NCI-H1930 (cell line): Measurements from ENCODE around the gene GUCY2D.
A peak's percentile ranks its signal among the peaks of the same experiment; 100 is the strongest.
"Not testable (repeated sequence)": the region's sequence is repeated elsewhere in the genome, so short reads cannot be mapped to it uniquely, and the experiment has no call there.

Experiments used
- DNase-seq, 2 experiments: peaks; one replicate each; lab custom pipeline; 2025; lab: John Stamatoyannopoulos, UW

Gene GUCY2D

DNA sequence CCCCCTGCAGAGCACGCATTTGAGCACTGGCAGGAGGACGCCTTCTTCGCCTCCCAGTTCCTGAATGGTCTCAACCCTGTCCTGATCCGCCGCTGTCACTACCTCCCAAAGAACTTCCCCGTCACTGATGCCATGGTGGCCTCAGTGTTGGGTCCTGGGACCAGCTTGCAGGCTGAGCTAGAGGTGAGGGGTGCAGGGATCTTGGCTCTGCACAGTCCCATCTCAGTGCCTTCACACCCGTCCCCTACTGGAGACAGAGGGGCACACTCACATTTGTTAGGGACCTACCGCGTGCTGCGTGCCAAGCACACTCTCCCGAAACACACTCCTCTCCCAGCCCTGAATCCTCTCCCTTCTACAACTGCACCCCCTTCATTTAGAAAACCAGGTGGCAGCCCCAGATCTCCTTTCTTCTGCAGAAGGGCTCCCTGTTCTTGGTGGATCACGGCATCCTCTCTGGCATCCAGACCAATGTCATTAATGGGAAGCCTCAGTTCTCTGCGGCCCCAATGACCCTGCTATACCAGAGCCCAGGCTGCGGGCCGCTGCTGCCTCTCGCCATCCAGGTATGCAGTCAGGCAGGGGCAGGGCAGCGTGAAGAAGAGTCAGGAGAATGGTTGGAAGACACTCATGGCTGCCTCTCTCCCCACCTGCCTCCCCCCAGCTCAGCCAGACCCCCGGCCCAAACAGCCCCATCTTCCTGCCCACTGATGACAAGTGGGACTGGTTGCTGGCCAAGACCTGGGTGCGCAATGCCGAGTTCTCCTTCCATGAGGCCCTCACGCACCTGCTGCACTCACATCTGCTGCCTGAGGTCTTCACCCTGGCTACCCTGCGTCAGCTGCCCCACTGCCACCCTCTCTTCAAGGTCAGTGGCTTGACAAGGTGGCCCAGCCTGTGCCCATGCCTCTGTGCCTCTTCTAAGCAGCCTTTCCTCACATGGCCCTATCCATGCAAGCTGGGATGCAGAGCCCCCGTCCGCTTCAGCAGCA is 42.7 kb downstream of the GUCY2D start:
- DNase-seq = no peak

DNA sequence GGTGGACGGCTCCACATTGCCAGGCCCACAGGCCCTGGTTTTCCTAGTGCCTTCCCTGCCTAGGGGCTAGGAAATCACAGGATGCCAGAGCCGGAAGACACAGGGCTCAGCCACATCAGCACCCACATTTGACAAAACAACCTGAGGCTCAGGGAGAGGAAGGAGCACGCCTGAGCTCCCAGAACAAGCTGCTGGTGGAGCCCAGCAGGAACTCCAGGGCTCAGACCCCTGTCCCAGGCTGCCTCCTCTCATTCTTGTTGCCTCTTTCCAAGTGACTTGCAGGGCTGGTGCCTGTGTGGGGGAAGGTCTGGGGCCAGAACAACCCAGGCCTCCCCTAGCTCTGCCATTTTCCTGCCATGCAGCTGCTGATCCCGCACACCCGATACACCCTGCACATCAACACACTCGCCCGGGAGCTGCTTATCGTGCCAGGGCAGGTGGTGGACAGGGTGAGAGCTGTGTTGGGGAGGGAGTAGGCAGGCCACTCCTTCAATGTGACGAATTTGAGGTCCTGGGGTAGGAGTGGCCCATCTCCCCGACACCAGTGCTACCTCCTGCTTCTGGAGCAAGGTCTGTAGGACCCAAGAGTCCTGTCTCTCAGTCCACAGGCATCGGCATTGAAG is 44.0 kb downstream of the GUCY2D start:
- DNase-seq = no peak

DNA sequence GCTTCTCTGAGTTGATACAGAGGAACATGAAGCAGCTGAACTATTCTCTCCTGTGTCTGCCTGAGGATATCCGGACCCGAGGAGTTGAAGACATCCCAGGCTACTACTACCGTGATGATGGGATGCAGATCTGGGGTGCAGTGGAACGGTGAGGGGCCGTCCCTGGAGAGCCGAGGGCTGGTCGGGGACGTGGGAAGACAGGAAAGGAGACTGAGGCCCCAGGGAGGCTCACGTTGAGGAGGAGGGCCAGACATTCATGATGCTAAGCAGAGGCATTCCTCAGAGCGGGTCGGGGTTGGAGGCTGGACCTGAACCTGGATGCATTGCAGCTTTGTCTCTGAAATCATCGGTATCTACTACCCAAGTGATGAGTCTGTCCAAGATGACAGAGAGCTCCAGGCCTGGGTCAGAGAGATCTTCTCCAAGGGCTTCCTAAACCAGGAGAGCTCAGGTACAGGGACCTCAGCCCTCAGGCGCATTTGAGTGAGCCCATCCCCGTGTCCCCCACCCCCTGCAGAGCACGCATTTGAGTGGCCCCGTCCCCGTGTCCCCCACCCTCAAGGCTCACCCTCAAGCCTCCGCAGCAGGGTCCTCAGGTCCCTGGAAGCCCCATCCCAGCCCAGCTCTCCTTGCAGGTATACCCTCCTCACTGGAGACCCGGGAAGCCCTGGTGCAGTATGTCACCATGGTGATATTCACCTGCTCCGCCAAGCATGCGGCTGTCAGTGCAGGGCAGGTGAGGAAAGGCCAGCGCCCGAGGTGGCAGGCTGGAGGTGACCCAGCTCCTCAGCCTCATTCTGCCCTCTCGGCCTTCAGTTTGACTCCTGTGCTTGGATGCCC is 44.7 kb downstream of the GUCY2D start:
- DNase-seq = no peak

DNA sequence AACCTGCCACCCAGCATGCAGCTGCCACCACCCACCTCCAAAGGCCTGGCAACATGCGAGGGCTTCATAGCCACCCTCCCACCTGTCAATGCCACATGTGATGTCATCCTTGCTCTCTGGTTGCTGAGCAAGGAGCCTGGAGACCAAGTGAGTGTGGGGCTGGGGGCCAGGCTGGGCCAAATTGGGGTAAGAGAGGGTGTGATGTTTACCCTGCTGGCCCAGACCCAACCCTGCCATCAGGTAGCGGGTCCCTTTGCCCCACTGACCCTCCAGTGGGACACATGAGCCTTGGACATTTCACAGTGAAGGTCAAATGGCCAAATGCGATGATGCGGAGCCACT is 45.3 kb downstream of the GUCY2D start:
- no peak for DNase-seq

DNA sequence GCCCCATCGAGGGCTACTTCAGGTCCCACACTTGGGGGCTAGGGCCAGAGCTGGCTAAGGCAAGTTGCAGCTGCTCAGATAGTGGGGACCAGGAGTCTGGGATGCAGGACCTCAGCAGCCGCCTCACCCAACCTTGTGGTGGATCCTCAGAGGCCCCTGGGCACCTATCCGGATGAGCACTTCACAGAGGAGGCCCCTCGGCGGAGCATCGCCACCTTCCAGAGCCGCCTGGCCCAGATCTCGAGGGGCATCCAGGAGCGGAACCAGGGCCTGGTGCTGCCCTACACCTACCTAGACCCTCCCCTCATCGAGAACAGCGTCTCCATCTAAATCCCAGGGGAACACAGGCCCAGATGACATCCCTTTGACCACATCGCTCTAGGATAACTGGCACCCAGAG is 45.8 kb downstream of the GUCY2D start:
- no peak for DNase-seq

DNA sequence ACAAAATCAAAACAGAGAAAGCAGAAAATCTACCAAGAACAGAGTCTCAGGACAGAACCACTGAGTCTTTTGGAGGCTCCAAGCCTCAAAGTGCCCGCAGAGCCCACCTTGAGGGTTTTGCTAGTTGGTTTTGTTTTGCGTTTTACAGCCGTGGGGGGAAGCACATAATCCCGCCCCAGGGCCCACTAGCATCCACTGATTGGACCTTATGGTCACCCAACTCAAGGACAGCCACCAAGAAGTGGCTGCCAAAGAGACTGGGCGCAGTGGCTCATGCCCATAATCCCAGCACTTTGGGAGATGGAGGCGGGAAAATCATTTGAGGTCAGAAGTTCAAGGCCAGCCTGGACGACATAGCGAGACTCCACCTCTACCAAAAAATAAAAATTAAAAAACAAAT is 46.3 kb downstream of the GUCY2D start:
- no peak for DNase-seq

DNA sequence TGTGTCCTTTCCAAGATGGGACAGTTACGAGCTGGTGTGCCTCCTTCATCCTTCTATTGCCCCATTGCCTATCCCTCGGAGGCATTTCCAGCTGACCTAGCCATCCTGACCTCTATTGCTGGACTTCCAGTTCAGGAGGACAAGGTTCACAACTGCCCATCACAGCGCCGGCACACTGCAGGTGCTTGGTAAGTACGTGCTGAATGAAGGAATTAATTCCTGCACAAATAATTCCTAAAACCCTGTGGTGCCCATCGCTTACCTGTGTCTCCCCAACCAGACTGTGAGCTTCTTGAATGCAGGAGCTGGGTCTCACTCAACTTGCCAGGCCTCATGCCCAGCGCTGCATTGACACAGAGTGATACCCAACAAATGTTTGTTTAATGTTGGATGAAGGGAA is 49.4 kb downstream of the GUCY2D start:
- no peak for DNase-seq

DNA sequence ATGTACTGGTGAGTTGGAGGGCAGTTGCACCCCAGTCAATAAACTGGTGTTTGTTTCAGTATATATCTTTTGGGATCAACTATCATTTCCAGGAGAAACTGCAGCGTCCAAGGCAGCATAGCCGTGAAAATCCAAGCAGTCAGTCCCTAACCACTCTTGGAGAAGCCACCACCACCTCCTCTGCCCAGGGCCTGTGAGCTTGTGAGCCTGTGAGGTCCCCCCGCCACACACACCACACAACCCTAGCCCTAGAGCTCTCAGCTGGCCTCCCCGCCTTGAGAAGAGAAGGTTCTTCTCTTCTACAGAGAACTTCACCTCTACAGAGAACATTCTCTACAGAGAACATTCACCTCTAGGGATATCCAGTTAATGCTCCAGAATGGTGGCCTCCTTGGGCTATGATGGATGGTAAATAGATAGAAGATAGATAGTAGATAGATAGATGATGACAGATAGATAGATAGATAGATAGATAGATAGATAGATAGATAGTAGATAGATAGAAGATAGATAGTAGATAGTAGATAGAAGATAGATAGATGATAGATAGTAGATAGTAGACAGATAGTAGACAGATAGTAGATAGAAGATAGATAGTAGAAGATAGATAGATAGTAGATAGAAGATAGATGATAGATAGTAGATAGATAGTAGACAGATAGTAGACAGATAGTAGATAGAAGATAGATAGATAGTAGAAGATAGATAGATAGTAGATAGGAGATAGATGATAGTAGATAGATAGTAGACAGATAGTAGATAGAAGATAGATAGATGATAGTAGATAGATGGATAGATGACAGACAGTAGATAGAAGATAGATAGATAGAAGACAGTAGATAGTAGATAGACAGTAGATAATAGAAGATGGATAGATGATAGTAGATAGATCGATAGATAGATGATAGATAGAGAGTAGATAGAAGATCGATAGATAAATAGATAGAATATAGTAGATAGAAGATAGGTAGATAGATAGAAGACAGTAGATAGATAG is 50.1 kb downstream of the GUCY2D start:
- no peak for DNase-seq

DNA sequence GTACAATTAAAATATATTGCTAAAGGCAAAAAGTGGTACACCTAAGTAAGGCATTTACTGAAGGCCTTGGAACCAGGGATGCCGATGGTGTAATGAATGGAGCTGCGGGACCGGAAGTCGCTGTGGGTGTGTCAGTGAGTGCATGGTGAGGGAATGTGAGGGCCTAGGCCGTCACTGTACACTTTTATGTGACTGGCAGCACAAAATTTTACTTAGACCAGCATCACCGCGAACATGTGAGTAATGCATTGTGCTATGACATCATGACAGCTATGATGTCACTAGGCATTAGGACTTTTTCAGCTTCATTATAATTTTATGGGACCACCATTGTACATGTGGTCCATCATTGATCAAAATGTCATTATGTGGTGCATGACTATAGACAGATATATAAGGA is 51.2 kb downstream of the GUCY2D start:
- DNase-seq = no peak

DNA sequence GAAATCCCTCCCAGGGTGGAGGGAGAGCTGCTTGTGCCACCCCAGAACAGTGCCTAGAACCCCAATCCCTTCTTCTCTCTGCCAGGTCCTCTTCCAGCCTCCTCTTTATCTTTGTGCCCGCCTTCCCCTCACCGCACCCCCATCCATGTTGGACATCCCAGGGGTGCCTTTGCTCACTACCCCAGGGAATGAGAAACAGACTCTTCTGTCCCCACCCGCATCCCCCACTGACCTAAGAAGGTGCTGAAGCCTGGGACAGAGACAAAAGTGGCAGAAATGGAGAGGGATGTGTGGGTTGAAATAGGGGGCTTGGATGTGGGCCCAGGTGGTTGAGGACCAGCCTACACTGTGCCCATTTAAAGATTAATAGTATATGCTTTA is 53.4 kb downstream of the GUCY2D start:
- DNase-seq = no peak

DNA sequence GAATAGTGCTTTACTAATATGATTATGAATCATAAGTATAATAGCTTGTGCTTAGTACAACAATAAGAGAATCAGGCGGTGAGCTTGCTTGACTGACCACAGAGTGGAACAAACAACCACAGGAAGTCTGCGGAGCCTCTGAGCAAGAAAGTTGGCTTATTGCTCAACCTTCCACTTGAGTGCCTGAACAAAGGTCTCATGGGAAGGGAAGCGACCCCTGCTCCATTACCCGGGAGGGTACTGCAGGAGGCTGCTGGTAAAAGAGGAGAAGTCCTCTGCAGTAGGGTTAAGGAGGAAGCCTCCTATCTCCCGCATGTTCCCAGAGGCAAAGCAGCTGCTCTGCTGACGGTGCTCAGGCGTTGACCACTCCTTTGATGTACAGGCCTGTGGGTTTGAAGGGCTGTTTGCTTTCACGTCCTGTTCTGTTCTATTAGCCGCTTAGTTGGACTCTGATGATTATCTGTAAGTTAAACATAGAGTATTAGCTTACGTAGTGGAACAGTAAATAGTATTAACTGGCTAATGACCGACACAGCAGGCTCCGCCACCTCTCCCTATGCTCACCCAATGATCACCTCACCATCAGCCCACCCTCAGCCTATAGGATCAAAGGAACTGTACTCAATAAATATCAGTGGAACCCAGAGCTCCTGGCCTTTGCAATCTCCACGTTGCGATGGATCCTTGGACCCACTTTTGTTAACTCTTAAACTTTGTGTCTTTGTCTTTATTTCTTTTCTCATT is 54.0 kb downstream of the GUCY2D start:
- DNase-seq = no peak

DNA sequence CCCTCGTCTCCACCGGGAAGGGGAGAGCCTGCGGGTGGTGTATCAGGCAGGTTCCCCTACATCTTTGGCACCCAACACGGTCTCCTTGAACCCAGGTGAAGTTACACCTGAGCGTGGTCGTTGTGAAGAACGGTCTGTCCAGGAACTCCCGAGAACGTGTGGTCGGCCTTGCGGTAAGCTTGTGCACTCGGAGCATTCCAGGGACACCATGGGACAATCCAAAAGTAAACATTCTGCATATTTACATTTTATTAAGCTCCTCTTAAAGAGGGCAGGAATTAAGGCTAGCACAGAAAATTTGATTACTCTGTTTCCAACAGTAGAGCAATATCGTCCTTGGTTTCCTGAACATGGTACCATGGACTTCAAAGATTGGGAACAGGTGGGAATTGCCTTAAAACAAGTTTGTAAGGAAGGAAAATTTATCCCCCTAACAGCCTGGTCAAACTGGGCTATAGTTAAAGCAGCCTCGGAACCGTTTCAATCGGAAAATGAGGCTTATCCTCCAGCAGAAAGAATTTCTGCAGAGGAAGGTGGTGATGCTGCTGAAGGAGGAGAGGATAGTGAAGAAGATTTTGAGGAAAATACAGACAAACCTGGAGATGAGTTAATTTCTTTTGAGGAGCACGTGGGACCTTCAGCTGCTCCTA is 54.7 kb downstream of the GUCY2D start:
- no peak for DNase-seq

DNA sequence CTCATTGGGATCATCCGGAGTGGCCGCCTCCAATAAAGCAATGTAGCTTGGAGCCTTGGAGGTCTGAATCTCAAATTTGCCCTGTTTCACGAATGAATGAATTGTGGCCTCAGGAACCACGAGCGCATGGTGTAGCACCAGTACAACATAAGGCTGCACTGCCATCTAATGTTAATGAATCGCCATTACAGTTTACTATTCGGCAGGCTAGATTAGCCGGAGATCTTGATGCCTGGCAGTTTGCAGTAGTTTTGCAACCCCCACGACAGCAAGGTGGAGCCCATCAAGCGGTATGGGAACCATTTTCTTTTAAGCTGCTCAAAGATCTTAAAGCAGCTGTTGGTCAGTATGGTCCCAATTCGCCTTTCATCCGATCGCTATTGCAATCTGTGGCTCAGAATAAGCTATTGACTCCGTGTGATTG is 55.3 kb downstream of the GUCY2D start:
- DNase-seq = peak; percentile 74 to 87

DNA sequence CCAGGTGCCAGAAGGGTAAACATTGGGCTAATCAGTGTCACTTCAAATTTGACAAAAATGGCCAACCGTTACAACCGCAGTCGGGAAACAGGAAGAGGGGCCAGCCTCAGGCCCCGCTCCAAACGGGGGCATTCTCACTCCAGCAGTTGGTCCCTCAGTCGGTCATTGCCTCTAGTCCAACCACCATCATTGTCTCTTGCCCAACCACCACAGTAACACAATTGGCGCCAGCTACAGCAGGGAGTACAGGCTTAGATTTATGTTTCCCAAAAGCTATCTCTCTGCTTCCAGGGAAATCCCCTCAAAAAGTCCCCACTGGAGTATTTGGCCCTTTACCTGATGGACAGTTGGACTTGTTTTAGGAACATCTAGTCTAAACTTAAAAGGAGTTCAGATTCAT is 56.7 kb downstream of the GUCY2D start:
- peak; percentile 38 to 49 for DNase-seq

DNA sequence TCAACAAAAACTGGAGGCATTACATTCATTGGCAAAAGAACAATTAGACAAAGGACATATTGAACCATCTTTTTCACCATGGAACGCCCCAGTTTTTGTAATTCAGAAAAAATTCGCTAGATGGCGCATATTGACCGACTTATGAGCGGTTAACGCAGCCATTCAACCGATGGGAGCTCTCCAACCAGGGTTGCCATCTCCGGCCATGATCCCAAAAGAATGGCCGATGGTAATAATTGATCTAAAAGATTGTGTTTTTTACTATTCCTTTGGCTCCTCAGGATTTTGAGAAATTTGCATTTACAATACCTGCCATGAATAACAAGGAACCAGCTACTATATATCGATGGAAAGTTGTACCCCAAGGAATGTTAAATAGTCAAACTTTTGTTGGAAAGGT is 57.9 kb downstream of the GUCY2D start:
- peak; percentile 71 to 83 for DNase-seq

DNA sequence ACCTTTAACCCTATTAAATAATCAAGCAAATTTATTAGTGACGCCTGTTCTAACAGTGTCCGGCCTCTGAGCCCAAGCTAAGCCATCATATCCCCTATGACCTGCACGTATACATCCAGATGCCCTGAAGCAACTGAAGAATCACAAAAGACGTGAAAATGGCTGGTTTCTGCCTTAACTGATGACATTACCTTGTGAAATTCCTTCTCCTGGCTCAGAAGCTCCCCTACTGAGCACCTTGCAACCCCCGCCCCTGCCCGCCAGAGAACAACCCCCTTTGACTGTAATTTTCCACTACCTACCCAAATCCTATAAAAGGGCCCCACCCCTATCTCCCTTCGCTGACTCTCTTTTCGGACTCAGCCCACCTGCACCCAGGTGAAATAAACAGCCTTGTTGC is 59.4 kb downstream of the GUCY2D start:
- DNase-seq = not testable (repeated sequence)

DNA sequence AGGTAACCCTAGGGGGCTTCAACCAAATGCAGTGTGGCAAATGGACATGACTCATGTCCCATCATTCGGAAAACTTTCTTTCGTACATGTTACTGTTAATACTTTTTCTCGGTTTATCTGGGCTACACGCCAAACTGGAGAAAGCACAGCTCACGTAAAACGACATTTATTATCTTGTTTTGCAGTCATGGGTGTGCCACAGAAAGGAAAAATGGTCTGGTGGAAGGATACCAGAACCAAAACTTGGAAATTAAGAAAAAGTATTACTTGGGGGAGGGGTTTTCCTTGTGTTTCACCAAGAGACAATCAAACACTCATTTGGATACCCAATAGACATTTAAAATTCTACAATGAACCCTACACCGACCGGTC is 60.0 kb downstream of the GUCY2D start:
- no peak for DNase-seq

DNA sequence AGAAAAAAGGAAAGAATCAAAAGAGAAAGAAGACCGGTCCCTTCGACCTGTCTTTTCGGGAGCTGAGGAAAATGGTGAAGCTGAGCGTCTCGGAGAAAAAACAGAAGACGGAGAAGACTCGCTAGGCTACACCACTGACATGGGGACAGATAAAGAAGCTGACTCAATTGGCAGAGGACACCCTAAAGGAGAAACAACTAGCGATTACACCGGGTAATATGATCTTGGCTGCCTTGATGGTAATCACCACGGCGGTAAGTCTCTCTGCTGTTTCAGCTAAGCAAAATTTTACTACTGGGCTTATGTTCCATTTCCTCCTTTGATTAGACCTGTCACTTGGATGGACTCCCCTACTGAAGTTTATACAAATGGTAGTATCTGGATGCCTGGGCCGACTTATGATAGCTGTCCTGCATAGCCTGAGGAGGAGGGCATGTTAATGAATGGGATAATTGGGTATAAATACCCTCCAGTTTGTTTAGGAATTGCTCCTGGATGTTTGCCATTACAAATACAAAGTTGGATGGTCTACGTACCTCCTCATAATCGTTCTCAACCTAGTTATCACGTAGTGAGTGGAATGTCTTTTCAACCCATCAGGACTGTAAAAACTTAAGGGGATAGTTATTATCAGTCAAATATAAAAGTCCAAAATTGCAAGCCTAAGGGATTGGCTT is 60.5 kb downstream of the GUCY2D start:
- DNase-seq = peak in 1 of 2 experiments; percentile 43

DNA sequence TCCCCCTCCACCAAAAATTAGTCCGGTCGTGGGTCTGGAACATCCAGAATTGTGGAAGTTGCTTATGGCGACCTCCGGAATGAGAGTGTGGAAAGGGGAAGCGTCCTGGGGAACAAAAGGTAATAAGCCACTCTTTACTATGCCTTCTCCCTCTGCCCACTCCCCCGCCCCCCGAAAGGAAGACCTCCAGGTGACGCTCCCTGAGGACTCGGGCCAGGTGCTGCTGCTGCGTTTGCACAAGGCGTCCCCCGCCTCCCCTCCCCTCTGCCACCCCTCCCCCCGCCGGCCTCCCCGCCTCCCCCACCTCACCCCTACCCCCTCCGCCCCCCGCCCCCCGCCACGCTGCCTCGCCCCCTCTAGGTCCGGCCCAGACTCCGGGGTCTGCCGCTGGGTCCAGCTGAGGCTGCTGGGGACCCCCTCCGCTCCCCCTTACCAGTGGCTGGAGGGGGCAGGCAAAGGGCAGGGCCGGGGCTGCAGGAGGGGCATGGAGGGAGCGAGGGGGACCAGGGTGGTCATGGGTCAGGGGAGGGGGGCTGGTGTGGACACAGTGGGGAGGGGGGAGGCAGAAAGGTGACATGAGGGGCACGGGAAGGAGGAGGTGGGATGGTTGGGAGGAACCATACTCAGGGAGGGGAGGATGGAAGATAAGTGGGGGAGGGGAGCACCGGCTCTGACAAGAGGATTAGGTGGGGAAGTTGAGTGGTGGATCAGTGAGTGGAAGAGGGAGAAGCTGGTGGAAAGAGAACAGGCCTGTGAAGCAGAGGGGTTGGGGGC is 61.5 kb downstream of the GUCY2D start:
- DNase-seq = no peak
